DND-41 (cell line): ENCODE results near the gene RABGAP1L.

Source experiments
- ATAC-seq: fragments of 200-7000 bp; cut with Tn5 transposase; 3 replicates; pipeline ENCODE4 v1.9.1; 2021; ENCODE audit warnings: low read depth; ENCODE audit not compliant: insufficient read depth
- DNase-seq: peaks from one replicate; pipeline ENCODE4 v3.0.0-alpha.2; 2020
- H2AFZ ChIP-seq: 2 replicates; pipeline ENCODE4 v1.6.0; 2012; ENCODE audit warnings: low read depth, low read length
- H3K27ac ChIP-seq: 2 replicates; pipeline ENCODE4 v1.5.1; 2012; ENCODE audit warnings: low read length, inconsistent platforms
- H3K27me3 ChIP-seq: fragments of 200-600 bp; sonication (generic); 2 replicates; pipeline ENCODE4 v1.6.0; 2012; ENCODE audit warnings: low read length, mild to moderate bottlenecking, inconsistent platforms; ENCODE audit not compliant: insufficient read depth, poor library complexity
- H3K36me3 ChIP-seq: 2 replicates; pipeline ENCODE4 v1.5.1; 2012; ENCODE audit warnings: low read length, inconsistent platforms; ENCODE audit not compliant: insufficient read depth
- H3K4me1 ChIP-seq: 2 replicates; pipeline ENCODE4 v1.5.1; 2012; ENCODE audit warnings: mild to moderate bottlenecking, low read length; ENCODE audit not compliant: insufficient read depth
- H3K4me2 ChIP-seq: 2 replicates; pipeline ENCODE4 v1.6.0; 2012; ENCODE audit warnings: mild to moderate bottlenecking, moderate library complexity, low read length, inconsistent platforms; ENCODE audit not compliant: insufficient read depth
- H3K4me3 ChIP-seq, 2 experiments: fragments of 200-600 bp in 1 of 2; shearing (Covaris generic) in 1 of 2; 2 replicates each; pipeline ENCODE4 v1.5.1; 2012 to 2016; ENCODE audit warnings: inconsistent platforms in 2 of 2, low read length in 2 of 2, mild to moderate bottlenecking in 2 of 2, low read depth in 1 of 2, moderate library complexity in 1 of 2
- H3K79me2 ChIP-seq: 2 replicates; pipeline ENCODE4 v1.6.0; 2012; ENCODE audit warnings: low read length, inconsistent platforms; ENCODE audit not compliant: insufficient read depth
- H3K9ac ChIP-seq: 2 replicates; pipeline ENCODE4 v1.6.0; 2012; ENCODE audit warnings: low read depth, mild to moderate bottlenecking, inconsistent platforms, low read length, moderate library complexity
- H3K9me3 ChIP-seq: 2 replicates; pipeline ENCODE4 v1.5.1; 2012; ENCODE audit warnings: low read length, moderate library complexity, mild to moderate bottlenecking, inconsistent platforms; ENCODE audit not compliant: insufficient read depth, severe bottlenecking
- H4K20me1 ChIP-seq: 2 replicates; pipeline ENCODE4 v1.6.0; 2012; ENCODE audit warnings: low read length; ENCODE audit not compliant: insufficient read depth
- CTCF ChIP-seq: IDR thresholded peaks from 2 replicates; pipeline ENCODE4 v1.5.1; 2012; ENCODE audit warnings: borderline replicate concordance, low read length, moderate library complexity, mild to moderate bottlenecking; ENCODE audit not compliant: poor library complexity, severe bottlenecking; ENCODE audit errors: extremely low read depth
- EZH2 ChIP-seq: IDR thresholded peaks from 3 replicates; pipeline ENCODE4 v1.6.1; 2012; ENCODE audit warnings: borderline replicate concordance, low read depth, mild to moderate bottlenecking, moderate library complexity, low read length, inconsistent platforms; ENCODE audit not compliant: severe bottlenecking

The RABGAP1L gene

GRCh38 chr1:174998569-174999215 lies 839.4 kb downstream of the RABGAP1L start:
- Histone ChIP-seq H3K4me3 (peak overlapping the region; percentile 57 to 67), H3K27ac (peak overlapping the region; percentile 94), H3K9me3 (no peaks in the 10 kb centered on the region), H3K9ac (peak overlapping the region; percentile 96), H4K20me1 (peaks cover 27% of the 10 kb centered on the region; the same call in 1 of the 2 replicates), H2AFZ (peak overlapping the region; percentile 72), H3K4me2 (peak overlapping the region; percentile 85), H3K36me3 (peaks cover 11% of the 10 kb centered on the region), H3K27me3 (no peaks in the 10 kb centered on the region), H3K79me2 (peaks cover 53% of the 10 kb centered on the region), H3K4me1 (peaks cover 49% of the 10 kb centered on the region)
- DNase-seq (peak; percentile 63), ATAC-seq (0 out of 3 replicates have a peak, but pooled peaks have one; percentile 0)
- TF ChIP-seq EZH2 (no peak), CTCF (peak; percentile 86)

- Histone ChIP-seq H3K27me3 (no peaks in the 10 kb centered on the region), H4K20me1 (peaks cover 33% of the 10 kb centered on the region; the same call in 1 of the 2 replicates), H3K9ac (peak overlapping the region; percentile 96), H3K79me2 (peaks cover 60% of the 10 kb centered on the region), H3K4me2 (peak overlapping the region; percentile 85), H3K36me3 (peaks cover 12% of the 10 kb centered on the region), H2AFZ (peak overlapping the region; percentile 72), H3K4me3 (peak overlapping the region; percentile 57 to 94), H3K4me1 (peaks cover 56% of the 10 kb centered on the region), H3K27ac (peak overlapping the region; percentile 94), H3K9me3 (no peaks in the 10 kb centered on the region)
- peak; percentile 83 for ATAC-seq
- peak; percentile 97 for DNase-seq
- TF ChIP-seq CTCF (no peak), EZH2 (no peak)
Measured at GRCh38 chr1:174999216-174999935, 840.1 kb downstream of the RABGAP1L start.

GRCh38 chr1:174999936-175000696 lies 840.8 kb downstream of the RABGAP1L start, which contains the start of gene CACYBP:
TSS of gene CACYBP (plus strand) at chr1:174999947. CDS start at chr1:175000181, 234 bp downstream.
- Histone ChIP-seq H3K4me1 (peaks cover 57% of the 10 kb centered on the region), H3K27me3 (no peaks in the 10 kb centered on the region), H3K27ac (peak within 1 kb of the TSS; percentile 94), H4K20me1 (peaks cover 40% of the 10 kb centered on the region; the same call in 1 of the 2 replicates), H3K36me3 (peaks cover 19% of the 10 kb centered on the region), H3K4me2 (peak within 1 kb of the TSS; percentile 85), H3K4me3 (peak within 1 kb of the TSS; percentile 63 to 94), H3K79me2 (peaks cover 68% of the 10 kb centered on the region), H3K9me3 (no peaks in the 10 kb centered on the region), H2AFZ (peak within 1 kb of the TSS; percentile 74), H3K9ac (peak within 1 kb of the TSS; percentile 96)
- TF ChIP-seq CTCF (no peak), EZH2 (no peak)
- ATAC-seq (peak; percentile 73; the same call in 2 of the 3 replicates), DNase-seq (no peak)
